Globus pallidus (tissue), 1 donor: ENCODE measurements around the gene ERN1.

Source experiments
- DNase-seq: peaks from one replicate; pipeline ENCODE4 v3.0.0-alpha.2; 2015; ENCODE audit warnings: low spot score

The ERN1 gene

DNA sequence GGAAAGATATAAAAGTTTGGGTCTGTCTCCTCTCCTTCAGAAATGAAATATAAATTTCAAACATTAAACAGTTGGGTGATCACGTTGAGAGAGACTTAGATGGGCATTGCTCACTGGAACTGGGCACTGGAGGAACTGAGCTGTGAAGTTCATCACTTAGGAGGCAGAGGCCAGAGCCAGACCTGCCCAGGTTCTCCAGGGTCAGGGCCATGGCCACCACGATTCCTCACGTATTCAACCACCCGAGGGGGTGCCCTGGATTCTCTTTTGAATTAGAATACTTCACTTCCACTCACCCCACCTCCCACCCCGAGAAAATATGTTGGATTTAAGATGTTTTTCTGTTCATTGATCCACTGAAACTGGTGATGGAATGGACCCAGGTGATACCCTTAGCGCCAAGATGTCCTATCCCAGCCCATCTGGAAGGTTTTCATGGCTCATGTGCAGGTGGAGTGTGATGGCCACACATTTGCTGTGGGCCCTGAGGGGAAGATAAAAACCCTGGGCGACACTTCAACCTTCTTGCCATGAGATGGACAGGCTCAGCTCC is 125.7 kb downstream of the ERN1 start:
- no peak for DNase-seq

DNA sequence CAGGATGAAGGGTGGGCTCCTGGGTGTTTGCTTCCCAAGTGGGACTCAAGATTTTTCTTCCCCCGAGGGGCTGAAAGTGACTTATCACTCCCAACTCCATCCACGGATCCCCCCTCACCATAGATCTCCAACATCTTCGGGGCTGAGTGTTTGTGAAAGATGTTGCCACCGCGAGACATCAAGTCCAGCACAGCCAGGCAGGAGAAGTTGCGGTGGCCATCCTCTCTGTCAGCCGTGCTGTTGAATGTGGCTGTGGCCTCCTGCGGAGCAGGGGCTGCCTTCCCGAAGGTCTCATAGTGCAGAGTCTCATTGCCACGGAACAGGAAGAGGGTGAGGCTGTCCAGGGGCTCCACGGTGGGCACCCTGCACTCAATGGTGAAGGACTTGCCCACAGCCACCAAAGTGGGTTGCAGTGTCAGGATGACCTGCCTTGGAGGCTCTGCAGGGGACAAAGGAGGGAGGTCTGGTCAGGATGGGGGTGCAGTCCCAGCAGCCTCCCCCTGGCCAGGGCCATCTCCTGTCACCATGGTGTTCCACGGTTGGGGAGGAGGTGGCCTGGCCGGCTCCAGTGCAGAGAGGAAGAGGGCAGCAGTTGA is 126.3 kb downstream of the ERN1 start:
- DNase-seq: no peak

DNA sequence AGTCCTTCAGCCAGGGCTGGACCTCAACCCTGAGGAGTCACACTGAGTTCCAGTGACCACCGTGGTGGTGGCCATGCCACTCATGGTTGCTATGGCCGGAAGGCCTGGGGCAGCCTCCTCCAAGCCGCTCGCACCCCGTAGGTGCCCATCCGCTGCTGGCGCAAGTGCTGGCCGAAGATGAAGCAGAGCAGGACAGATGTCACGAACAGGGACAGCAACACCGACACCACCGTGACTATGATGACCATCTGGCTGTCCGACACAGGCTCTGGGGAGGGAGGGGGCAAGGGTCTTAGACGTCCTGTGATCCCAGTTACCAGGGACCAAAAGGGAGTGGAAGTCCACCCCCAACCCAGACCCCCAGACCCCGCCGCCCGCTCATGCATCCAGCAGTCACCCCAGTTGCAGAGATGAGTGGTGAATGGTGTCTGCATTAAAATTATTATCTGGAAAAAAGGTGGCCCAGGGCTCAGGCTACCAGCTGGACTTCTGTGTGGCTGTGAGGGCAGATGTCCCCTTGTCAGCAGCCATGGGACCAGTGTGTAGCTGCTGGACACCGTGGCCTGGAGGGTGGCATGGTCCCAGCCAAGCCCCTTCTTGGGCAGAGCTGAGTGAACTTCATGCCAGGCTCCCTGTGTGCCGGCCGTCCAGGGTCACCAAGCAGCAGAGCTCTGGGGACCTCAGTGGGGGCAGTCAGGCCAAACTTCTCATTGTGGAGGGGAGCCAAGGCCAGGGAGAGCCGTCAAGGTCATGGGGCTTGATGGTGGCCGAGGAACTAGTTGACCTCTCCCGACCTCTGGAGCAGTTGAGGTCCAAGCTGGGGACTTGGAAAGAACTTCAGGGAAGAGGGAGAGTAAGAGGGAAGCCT is 127.1 kb downstream of the ERN1 start:
- no peak for DNase-seq

DNA sequence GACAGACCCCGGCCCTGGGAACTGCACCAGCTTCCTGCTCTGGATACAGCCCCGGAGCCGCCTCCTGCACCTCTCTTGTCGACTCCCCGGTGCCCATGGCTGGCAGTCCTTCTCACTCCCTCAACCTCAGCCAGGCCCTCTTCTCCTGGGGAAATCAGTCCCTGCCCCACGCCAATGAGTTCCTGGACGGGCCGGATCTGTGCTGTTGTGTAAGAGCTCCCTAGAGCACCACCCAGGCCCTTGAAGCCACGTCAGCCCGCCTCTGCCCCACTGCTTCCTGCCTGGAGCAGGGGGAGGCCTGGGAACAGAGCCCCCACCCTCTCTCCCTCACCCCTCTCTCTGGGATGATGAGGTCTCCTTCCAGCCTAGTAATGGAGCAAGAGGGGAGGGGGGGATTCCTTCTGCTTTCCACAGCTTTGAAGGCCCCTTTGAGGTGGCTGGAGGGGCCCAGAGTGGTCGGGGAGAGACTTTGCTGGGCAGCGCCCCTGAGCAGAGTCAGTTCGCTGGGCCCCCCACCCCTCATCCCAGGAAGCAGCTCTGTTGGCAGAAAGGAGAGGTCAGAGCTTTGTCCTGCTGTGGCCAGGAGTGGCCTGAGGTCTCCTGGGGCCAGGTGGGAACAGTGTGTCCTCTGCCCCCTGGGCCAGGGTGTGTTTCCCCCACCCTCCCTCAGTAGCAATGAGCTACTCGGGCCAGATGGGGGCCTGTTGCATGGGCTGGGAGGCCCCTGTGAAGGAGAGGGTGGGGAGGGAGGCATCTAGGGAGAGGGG is 128.0 kb downstream of the ERN1 start:
- DNase-seq: no peak

DNA sequence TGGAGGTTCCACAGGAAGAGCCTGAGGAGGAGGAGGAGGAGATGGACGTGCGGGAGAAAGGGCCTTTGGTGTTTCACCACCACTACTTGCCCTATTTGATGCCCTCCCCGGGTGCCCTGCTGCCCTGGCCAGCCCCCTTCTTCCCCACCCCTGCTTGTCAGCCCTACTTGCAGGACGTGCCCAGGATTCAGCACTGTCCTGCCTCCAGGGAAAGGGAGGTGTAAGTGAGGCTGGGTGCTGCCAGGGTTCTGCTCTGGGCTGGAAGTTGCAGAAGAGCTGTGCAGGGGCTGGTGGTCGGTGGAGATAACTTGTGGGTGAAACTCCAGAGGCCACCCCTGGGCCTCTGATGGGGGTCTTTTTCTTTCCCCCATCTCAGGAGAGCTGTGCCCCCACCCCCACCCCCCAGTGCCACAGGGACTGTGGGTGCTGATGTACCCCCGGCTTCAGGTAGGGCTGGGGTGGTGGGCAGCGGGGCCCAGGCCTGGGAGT is 128.8 kb downstream of the ERN1 start:
- DNase-seq: no peak

DNA sequence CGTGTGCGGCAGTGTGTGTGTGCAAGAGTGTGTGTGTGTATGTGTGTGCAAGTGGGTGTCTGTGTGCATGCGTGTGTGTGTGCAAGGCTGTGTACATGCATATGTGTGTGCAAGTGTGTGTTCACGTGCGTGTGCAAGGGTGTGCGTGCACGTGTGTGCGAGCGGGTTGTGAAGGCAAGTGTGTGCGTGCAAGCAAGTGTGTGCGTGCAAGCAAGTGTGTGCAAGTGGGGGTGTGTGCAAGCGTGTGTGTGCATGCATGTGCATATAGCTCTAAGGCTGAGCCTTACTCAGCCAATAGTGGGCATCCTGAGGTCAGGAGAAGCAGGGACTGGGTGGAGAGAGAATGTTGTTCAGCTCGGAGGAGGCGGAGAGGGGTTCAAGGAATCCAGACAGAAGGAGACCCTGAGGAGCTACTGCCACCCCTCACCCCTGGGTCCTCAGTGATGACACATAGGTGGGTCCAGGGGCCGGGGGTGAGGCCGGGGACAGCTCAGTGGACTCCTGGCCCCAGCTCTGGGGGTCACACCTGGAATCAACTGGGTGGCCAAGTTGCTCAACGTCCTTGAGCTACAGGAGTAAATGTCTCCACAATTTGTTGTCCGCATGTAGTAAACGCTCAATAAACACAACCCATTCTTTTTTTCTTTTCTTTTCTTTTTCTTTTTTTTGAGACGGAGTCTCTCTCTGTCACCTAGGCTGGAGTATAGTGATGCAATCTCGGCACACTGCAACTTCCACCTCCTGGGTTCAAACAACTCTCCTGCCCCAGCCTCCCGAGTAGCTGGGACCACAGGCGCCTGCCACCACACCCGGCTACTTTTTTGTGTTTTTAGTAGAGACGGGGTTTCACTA is 130.0 kb downstream of the ERN1 start:
- no peak for DNase-seq

DNA sequence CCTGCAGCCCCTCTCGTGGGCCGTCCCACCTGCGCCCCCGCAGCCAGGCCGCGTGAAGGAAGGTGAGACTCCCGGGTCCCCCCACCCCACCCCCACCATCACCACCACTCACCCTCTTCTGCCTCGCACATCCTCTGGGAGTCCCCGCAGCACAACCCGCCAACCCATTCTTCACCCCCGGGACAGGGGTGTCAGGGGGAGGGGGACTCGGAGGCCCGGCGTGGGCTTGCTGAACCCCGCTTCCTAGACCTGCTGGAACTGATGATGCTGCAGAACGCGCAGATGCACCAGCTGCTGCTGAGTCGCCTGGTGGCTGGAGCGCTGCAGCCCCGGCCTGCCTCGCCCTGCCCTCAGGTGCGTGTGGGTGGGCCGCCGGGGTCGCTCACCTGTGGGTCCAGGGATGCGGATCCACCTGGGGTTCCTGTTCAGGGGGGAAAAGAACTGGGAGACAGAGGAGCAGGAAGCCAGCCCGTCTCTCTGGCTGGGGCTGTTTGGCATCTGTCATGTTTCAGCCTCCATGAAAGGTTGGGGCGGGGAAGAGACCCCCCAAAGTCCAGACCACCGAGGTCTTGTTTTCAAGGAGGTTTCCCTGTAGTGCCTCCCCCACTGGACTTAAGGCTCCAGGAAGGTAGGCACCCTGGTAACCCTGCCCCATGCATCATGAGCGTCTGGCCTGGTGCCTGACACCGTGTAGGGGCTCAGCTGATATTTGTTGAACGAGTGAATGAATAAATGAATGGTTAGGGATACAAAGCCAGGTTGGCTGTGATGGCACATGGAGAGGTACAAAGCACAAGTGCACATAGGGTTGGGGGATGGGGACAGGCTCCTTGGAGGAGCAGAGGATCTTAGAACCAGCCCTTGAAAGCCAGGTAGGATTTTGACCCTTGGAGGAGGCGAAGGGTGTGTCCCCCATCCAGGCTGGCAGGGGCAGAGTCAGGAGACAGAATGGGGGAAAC is 130.9 kb downstream of the ERN1 start:
- no peak for DNase-seq

DNA sequence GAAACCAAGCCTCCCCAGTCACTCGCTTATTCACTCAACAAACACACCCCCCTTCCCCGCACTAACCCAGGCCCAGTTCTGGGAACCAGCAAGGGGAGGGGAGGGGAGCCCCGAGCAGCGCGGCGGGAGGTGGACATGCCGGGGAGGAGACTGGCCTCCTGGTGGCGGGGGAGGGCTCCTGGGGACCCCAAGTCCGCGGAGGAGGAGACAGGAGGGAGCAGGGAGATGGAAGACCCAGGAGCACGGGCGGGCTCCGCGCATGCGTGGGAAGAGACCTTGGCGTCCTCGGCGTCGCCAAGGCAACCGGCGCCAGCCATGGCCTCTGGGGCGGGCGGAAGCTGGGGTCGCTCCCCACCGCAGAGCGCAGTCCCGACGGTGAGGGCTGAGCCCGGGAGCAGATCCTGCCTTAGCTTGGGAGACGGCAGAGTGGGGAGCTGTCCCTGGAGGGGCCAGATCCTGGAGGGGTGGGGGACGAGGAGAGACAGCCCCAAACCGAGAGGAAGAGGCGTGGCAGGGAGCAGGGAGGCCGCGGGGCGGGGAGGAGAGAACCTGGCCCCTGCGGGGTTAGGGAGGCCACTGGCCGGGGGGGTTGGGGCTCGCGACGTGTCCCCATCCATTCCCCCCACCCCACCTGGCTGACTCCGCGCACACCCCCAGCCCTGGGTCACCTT is 131.8 kb downstream of the ERN1 start, which contains the start of gene PRR29:
PRR29 (plus strand) TSS at position 302 of the 671 bp plus-strand sequence; CDS start at position 316, 14 bp downstream.
- DNase-seq: no peak

DNA sequence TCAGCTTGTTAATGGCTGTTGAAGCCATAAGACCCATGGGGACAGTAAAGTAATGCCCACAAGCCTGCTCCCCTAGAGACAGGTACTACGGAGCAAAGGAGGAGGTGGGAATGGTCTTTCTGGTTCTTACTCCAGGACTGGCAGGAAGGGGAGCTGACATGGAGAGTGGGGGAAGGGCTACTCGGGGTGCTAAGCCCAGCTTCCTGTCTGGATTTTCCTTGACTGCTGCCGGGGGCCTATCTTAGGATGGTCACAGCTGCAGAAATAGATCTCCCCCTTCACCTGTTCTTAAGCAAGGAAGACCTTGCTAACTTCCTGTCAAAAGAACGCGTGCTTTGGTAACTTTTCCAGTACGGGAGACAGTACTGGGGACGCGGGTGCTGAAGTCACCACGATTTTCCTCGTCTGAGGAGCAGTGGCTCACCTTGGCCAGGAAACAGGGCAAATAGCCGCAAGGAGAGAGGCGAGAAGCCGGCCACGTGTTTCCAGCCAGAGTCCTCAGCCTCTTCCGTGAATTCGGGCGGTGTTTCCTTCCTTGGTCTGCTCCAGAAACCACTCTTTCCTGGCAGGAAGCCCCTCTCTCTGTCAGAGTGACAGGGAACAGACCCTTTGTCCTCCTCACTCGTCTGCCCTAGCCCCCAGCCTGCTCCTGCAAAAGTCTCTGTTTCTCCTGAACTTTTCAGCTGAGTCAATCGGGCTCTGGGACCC is 132.4 kb downstream of the ERN1 start:
- DNase-seq: no peak

DNA sequence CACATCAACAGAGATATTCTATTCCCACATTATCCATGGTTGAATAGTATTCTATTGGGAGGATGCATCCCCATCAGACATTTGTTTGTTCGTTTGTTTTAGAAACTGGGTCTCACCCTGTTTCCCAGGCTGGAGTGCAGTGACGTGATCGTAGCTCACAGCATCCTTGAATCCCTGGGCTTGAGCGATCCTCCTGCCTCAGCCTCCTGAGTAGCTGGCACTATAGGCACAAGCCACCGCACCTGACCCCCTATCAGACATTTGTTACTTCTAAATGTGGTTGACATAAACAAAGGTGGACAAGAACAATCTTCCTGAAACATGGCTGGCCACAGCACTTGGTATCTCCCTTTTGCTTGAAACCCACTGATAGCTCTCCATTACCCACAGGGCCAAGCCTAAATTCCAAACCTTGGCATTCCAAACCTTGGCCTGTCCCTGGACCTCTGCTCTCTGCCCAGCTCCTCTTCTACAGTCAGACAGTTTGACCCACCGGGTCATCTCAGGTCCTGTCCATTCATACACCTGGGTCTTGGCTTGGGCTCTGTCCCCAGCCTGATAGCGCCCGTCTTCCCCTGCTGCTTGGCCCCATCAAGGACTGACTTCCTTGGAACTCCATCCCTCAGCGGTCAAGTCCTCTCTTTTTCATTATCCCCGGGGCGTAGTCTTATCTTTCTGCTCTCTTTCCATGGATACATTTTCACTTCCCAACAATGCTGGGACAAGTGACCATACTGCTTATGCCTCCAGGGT is 133.3 kb downstream of the ERN1 start:
- no peak for DNase-seq

DNA sequence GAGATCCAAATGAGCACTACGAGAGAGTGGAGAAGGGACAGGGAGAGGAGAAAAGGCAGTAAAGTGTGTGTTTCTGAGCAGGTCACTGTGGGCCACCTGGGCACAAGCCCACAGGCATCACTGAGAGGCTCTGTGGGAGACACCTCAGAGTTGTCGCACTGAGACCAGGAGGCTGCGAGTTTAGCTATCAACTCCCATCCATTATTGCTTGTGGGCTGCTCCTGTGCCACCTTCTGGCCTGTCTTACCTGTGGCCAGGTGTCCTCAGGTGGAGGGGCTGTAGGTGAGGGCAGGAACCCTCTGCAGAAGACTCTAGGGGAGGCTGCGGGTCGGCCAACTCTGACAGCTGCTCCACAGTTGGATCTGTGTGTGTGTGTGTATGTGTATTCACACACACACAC is 134.3 kb downstream of the ERN1 start:
- DNase-seq: no peak

DNA sequence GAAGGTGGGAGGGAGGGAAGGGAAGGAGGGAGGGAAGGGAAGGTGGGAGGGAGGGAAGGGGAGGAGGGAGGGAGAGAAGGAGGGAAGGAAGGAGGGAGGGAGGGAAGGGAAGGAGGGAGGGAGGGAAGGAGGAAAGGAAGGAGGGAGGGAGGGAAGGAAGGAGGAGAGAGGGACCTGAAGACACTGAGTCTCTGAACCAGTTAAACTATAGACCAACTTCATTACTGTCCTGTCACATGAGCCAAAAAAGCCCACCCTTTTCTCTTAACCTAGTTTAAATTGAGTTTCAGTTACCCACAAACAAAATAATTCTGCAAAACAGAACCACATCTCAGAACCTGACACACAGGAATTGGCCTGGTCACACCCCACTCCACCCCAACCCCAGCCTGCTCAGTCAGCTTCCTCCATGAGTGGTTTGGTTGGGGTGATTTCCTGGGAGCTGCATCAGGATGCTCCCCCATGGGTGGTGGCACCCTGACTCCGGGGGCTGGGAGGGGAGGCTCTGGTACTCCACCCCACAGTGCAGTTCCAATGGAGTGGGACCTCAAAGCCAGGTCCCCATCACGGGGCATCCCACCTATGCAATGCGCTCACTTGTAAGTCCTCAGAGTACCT is 136.5 kb downstream of the ERN1 start:
- DNase-seq: no peak

DNA sequence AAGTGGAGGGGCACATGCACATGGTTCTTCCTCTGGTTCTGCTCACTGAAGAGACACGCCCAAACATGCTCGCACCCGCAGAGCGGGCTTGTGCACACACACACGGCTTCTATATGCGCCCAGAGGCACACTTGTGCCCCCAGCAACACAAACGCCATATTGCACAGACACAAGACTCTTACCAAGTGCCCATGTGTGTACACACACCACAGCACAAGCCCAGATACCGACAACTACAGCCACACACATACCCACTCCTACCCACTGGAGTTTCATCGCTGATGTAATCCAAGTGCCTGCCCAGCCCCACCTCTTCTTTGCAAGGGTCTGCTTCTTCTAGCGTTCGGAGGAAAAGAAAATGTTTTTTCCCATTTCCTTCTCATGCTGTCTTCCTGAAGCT is 138.3 kb downstream of the ERN1 start:
- no peak for DNase-seq

DNA sequence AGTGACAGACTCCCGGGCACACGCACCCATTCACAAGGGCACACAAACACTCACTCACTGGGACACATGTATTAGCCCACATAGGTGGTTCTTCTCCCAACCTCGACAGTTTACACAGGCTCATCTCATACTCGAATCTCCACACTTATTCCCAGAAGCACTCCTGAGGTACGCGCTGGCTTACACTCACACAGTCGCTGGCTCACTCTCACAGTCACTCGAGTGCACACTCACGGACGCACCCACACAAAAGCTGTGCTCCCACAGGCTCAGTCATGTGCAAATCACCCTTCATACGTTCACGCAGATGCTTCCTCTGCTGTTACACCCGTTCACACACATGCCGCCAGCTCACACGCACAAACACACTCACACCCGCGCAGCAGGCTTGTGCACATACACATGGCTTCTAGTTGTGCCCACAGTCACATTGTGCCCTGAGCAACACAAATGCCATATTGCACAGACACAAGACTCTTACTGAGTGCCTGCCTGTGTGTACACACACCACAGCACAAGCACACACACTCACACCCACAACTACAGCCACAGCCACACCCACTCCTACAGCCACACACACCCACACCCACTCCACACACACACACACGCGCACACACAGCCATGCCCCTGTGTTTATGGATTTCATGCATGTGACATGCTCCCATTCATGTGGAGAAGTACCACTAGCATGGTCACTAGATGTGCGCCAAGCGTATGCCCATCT is 140.2 kb downstream of the ERN1 start:
- no peak for DNase-seq
